Lower leg skin (tissue), 3 donors: ENCODE results near the gene PVR.

Source experiments
- CTCF ChIP-seq, 3 donors: fragments of 450-650 bp; IDR thresholded peaks; one replicate each; pipeline ENCODE4 v1.5.1; 2016; ENCODE audit warnings: antibody characterized with exemption in 3 of 3, mild to moderate bottlenecking in 3 of 3, moderate library complexity in 2 of 3
- POLR2A ChIP-seq, 2 donors: fragments of 450-650 bp; IDR thresholded peaks; one replicate each; pipeline ENCODE4 v1.6.1; 2016 to 2017; ENCODE audit warnings: antibody characterized with exemption in 2 of 2, mild to moderate bottlenecking in 1 of 2, moderate library complexity in 1 of 2

- TF ChIP-seq CTCF (IDR thresholded peaks at IDR 0.05) (no peak), POLR2A (IDR thresholded peaks at IDR 0.05) (no peak)
Measured at GRCh38 chr19:44677019-44677811, 33.5 kb downstream of the PVR start.
